ENCODE measurements around the gene PSMB7.

PSMB7 gene

DNA sequence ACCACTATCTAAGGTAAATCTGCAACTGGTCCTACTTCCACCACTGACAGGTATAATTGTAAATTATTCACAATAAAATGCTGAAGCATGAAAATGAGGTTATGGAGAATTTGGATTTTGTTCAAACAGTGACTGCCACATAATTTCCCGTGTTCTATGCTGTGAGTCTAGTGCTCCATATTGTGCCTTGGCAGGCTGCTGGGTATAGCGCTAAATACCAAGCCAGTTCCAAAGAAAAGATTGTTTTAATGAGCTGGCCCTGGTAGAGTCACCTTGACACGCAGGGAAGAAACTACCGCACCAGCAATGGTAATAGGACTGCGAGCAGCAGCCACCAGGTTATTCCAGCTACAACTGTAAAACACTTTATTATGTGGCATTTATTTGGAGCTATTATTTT, 30.4 kb downstream of the PSMB7 start:
- DNase-seq (ENCODE audit: low read depth), result no peak
- TF ChIP-seq, protein P1, sequence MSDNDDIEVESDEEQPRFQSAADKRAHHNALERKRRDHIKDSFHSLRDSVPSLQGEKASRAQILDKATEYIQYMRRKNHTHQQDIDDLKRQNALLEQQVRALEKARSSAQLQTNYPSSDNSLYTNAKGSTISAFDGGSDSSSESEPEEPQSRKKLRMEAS (IDR thresholded peaks at IDR 0.05; ENCODE audit: low read depth, low read length), result no peak
- TF ChIP-seq POLR2A (IDR thresholded peaks at IDR 0.05; ENCODE audit: extremely low read depth, insufficient read length) (no peak), MYC (IDR thresholded peaks at IDR 0.05; ENCODE audit: low read depth, low read length) (no peak)
- TF ChIP-seq, protein P2, sequence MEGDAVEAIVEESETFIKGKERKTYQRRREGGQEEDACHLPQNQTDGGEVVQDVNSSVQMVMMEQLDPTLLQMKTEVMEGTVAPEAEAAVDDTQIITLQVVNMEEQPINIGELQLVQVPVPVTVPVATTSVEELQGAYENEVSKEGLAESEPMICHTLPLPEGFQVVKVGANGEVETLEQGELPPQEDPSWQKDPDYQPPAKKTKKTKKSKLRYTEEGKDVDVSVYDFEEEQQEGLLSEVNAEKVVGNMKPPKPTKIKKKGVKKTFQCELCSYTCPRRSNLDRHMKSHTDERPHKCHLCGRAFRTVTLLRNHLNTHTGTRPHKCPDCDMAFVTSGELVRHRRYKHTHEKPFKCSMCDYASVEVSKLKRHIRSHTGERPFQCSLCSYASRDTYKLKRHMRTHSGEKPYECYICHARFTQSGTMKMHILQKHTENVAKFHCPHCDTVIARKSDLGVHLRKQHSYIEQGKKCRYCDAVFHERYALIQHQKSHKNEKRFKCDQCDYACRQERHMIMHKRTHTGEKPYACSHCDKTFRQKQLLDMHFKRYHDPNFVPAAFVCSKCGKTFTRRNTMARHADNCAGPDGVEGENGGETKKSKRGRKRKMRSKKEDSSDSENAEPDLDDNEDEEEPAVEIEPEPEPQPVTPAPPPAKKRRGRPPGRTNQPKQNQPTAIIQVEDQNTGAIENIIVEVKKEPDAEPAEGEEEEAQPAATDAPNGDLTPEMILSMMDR (IDR thresholded peaks at IDR 0.05; ENCODE audit: low read depth, low read length), result no peak
- no peak overlapping the region for H3K4me3 ChIP-seq (ENCODE audit: low read depth, low read length)

DNA sequence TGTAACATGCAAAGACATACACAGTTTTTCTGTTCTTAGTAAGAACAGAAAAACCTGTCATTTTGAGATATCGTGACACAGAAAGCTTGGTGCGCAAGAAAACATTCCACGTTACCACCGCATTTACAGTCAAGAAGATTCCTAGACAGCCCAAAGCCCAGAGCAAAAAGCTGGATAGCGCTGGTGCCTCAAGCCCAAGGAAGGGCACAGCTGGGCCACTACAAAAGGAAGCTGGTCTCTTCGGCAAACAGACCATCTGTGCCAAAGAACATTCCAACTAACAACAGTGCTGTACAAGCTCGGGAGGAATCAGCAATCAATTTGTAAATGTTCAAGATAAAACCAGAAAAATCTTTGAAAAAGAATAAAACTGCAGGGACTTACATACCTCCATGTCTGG, 31.0 kb downstream of the PSMB7 start:
- H3K4me3 ChIP-seq (ENCODE audit: low read depth, low read length), result no peak overlapping the region
- TF ChIP-seq POLR2A (IDR thresholded peaks at IDR 0.05; ENCODE audit: extremely low read depth, insufficient read length), result no peak
- TF ChIP-seq, protein P2 (IDR thresholded peaks at IDR 0.05; ENCODE audit: low read depth, low read length), result no peak
- TF ChIP-seq, protein P1 (IDR thresholded peaks at IDR 0.05; ENCODE audit: low read depth, low read length), result no peak
- no peak for TF ChIP-seq MYC (IDR thresholded peaks at IDR 0.05; ENCODE audit: low read depth, low read length)
- DNase-seq (ENCODE audit: low read depth), result no peak

DNA sequence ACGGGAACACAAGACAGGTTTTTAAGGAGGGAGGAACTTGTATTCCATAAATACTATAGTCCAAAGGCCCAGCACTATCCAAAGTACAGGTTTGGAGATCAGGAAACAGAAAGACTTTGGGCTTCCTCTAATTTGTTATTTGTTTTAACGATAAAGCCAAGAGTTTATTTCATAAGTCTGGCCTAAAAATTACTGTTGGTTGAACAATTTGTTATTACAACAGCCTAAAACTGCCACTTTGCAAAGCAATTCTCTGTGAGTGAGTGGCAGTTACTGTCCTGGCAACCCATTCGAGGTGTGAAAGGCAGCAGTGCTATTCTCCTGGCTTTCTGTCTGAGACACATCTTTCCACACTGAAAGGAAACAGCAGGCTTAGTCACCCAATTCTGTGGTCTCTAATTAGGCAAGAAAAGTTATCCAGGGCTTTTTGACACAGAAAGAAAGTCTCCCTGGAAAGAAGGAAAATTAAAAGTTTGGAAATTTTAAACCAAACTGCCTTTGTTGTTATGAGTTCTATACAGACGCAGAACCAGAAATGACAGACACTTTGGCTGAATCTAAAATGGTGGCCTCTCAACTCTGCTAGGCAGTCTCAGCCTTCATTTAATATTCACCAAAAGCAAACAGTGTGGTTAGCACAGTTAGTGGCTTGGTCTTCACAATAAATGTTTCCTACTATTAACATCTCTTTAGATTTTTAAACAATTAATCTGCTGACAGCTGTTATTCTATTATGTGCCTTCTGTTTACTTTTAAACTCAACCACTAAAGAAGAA, 33.9 kb downstream of the PSMB7 start:
- TF ChIP-seq MYC (IDR thresholded peaks at IDR 0.05; ENCODE audit: low read depth, low read length), result peak; percentile 73
- TF ChIP-seq, protein P2 (IDR thresholded peaks at IDR 0.05; ENCODE audit: low read depth, low read length), result no peak
- TF ChIP-seq, protein P1 (IDR thresholded peaks at IDR 0.05; ENCODE audit: low read depth, low read length), result peak; percentile 68
- peak; percentile 92 for DNase-seq (ENCODE audit: low read depth)
- no peak overlapping the region for H3K4me3 ChIP-seq (ENCODE audit: low read depth, low read length)

DNA sequence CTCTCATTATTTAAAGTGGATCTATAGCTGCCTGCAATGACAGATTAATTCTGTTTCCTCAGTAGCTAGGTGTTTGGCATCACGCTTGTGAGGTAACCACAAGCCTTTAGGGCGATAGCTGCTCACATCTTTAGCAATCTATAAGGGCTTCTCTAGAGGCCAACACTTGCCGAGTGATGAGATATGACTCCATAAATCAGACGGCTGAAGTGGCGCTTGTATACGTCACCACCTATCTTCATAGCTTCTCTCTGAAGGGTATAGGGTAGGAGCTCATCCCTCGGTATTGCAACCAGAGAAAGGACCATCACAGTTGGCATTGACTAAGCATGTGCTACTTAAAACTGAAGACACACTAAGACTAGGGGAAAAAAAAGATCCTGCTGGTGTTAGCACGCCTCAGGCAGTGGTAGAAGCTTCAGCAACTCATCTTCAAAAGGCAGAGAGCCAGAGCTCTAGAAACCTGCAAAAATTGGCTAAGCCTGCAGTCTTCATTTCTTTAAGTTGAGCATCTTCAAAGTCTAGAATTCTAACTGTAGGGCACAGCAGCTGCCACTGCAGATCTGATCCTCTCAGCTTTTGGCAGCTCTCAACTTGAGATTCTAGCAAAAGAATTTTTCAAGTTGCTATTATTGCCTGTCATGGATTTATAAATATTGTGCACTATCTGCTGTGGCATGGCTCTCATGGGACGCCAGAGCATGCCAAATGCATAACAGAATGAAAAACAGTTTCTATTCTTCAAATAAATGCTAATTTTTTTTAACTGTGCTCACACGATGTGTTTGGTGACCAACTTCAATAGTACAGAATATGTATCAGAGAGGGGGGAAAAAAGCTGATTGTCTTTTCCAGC, 37.5 kb downstream of the PSMB7 start:
- H3K4me3 ChIP-seq (ENCODE audit: low read depth, low read length), result no peak overlapping the region
- DNase-seq (ENCODE audit: low read depth), result no peak
- TF ChIP-seq, protein P1 (IDR thresholded peaks at IDR 0.05; ENCODE audit: low read depth, low read length), result no peak
- TF ChIP-seq MYC (IDR thresholded peaks at IDR 0.05; ENCODE audit: low read depth, low read length) (no peak), POLR2A (IDR thresholded peaks at IDR 0.05; ENCODE audit: extremely low read depth, insufficient read length) (no peak)
- TF ChIP-seq, protein P2 (IDR thresholded peaks at IDR 0.05; ENCODE audit: low read depth, low read length), result no peak

DNA sequence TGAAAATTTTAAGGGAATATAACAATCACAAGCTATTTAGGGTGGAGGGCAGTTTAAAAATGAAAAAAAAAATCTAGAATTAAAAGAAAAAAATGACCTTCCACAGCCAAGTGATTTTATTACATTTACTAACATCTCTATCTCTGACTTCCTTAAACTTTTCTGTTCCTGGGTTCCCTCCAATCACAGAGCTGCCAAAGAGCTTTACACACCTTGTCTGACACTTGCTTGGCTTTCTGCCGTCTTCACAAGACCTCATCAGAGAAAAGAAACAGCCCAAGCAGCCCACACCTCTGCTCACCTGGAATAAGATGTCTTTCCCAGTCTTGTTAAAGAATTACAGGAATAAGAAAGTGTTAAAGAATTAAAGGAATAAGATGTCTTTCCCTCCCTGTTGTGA, 38.9 kb downstream of the PSMB7 start:
- DNase-seq (ENCODE audit: low read depth), result no peak
- TF ChIP-seq, protein P2 (IDR thresholded peaks at IDR 0.05; ENCODE audit: low read depth, low read length), result no peak
- no peak for TF ChIP-seq MYC (IDR thresholded peaks at IDR 0.05; ENCODE audit: low read depth, low read length)
- no peak for TF ChIP-seq POLR2A (IDR thresholded peaks at IDR 0.05; ENCODE audit: extremely low read depth, insufficient read length)
- TF ChIP-seq, protein P1 (IDR thresholded peaks at IDR 0.05; ENCODE audit: low read depth, low read length), result no peak
- no peak overlapping the region for H3K4me3 ChIP-seq (ENCODE audit: low read depth, low read length)

Data from NB4 (cell line).